ENCODE results near the gene ROR1.
"Not testable (repeated sequence)": the region's sequence is repeated elsewhere in the genome, so short reads cannot be mapped to it uniquely, and the experiment has no call there.

ROR1 gene

DNA sequence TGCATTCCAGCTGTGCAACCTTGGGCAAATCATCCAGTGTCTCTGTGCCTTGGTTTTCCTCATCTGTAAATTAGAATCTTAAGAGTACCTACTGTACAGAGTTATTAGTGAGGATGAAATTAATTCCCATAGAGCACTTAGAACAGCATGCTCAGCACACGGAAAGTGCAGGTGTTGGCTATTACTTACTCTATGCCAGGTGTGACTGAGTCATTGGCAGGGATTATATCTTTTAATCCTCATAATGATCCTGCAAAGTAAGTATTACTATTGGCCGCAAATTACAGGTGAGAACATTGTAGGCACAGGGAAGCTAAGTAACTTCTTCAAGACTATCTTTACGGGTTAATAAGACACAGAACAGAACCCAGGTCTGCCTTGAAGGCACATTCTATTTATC is 423.3 kb downstream of the ROR1 start:
- no peak for DNase-seq

- no peak for DNase-seq
Observed at GRCh38 chr1:64199154-64199553, 425.3 kb downstream of the ROR1 start.

DNA sequence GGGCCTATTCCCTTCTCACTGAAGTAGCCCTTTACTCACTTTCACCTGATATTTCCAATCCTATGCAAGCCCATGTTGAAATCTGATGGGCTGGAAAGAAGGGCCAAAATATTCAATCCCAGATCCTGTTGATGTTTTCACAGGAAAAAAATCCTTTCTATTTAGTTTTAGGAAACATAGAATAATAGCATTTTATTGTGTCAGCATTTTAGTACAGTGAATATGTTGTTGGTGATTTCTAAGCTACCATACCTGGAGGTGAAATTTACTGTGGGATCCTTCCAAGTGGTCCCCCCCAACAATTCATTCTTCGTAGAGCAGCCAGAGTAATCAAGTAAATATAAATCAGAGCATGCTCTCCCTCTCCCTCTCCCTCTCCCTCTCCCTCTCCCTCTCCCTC is 426.2 kb downstream of the ROR1 start:
- DNase-seq, result no peak

DNA sequence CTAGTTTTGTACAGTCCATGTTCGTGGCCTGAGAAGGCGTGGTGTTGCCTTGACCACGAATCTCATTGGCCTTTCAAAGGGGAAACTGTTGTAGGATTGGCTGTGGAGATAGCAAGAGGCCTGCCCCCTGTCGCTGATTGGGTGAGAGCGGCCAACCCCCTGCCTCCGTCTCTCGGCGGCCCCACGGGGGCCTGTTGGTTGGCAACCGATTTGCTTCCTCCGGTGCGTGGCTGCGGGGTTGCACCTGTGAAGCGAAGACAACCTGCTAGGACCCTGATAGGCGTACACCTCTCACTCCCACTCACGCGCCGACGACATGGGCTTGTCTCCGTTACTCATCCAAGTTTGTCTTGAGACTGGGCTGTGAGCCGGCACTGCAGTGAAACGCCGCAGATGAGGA is 429.6 kb downstream of the ROR1 start, which contains the start of gene UBE2U:
UBE2U (plus strand) TSS at position 204 of the 400 bp plus-strand sequence. CDS start 428 bp downstream, outside the sequence.
- DNase-seq, result no peak

- no peak for DNase-seq
Observed at GRCh38 chr1:64209221-64209620, 435.4 kb downstream of the ROR1 start.

DNA sequence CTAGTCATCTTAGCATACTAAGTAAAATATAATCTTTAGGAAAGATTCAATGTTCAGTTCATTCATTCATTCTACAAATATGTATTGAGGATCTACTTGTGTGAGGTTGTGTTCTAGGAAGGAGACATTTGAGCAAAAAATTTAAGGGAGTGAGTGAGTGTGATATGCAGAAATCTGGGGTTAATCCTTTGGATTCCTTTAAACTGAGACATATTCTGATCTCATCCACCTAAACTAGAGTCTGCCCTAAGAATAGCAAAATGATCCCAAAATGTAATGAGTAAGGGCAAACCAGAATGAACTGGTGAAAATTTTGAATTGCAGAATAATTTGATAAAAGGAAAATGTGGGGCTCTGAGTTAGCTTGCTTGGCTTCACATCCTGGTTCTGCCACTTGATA is 438.2 kb downstream of the ROR1 start:
- no peak for DNase-seq

GRCh38 chr1:64215576-64215975 is 441.8 kb downstream of the ROR1 start:
- DNase-seq, result no peak

DNA sequence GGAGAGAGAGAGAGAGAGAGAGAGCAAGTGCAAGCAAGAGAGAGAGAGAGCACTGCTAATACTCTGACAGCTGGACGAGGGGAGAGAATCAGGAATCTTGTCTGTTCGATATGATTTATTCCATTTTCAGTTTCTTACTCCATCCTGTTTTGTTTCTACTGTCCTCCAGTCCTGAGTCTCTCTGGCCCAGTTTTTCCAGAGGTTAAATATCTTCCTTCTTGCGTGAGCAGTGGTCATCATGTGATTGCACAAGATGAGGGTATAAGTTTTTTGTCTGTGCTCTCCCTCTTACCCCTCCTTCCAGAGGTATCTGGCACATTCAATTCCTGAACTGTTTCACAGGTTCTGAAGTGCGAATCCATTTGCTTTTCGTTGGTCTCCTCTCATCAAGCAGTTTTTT is 446.4 kb downstream of the ROR1 start:
- DNase-seq, result no peak

- DNase-seq, result no peak
Observed at GRCh38 chr1:64223329-64224151, 449.7 kb downstream of the ROR1 start.

GRCh38 chr1:64224236-64224635 is 450.4 kb downstream of the ROR1 start:
- DNase-seq, result not testable (repeated sequence)

GRCh38 chr1:64228167-64228957 is 454.5 kb downstream of the ROR1 start:
- DNase-seq, result no peak

DNA sequence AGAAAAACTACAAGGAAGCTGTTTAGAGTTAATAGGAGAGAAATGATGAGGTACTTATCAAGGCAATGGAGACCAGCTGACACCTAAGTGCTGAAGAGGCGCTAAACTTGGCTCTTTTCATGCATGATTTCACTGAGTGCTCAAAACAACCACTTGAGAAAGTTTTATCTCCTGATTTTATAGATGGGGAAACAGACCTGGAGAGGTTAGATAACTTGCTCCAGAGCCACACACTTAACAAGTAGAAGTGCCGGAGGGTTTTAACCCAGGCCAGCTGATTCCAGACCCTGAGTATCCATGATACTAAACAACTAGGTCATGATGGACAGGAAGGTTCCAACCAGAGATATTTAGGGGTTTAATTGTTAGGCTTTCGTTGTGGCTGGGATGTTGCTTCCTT is 455.5 kb downstream of the ROR1 start:
- no peak for DNase-seq

Data from NCI-H1694 (cell line).